ENCODE data around the gene NFAM1.
A peak's percentile ranks its signal among the peaks of the same experiment; 100 is the strongest.

Gene NFAM1

DNA sequence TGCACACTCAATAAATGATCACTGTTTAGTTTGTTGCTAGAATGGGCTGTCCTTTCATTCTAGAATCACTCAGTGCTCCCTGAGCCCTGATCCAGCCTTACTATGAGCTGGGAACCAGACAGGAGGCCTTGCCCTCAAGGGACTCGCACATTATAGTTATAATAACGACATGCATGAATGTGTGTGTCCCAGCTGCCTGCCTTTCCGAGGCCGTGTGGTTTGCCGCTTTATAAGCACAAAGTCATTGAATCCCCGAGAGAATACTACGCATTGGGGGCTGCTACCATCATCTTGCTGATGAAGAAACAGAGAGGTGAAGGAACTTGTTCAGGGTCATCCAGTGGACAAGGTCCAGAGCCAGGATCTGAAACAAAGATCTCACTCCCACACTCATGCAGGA lies 75.7 kb downstream of the NFAM1 start:
- DNase-seq = no peak

DNA sequence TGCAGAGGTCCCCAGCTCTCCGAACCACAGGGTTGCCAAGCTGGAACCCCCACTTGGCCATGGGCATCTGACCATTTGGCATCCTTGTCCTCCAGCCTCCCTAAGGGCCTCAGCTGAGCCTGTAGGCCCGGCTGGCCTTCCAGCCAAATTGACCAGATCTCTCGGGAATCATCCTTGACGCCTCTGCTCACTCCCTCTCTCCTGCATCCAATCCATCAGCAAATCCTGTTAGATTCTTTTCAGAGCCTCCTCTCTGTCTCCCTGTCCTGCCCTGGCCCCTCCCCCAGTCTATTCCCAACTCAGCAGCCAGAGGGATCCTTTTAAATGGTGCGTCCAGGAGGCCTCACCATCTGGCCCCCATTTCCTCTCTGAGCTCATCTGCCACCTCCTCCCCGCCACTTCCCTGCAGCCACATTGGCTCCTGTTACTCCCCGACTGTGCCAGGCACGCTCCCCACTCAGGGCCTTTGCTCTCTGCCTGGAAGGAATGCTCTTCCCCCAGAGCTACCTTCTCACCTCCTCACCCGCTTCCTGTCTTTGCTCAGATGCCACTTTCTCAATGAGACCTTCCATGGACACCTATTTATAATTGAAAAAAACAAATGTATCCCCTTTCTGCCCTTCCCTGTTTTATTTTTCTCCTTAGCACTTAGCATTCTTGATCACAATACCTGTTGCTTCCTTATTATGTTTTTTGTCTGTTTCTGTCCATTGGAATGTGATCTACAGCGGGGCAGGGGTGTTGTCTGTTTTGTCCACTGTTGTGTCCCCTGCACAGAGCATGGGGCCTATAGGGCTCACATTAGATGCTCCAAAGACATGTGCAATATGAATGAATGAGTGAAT lies 78.1 kb downstream of the NFAM1 start:
- peak; percentile 25 for DNase-seq

DNA sequence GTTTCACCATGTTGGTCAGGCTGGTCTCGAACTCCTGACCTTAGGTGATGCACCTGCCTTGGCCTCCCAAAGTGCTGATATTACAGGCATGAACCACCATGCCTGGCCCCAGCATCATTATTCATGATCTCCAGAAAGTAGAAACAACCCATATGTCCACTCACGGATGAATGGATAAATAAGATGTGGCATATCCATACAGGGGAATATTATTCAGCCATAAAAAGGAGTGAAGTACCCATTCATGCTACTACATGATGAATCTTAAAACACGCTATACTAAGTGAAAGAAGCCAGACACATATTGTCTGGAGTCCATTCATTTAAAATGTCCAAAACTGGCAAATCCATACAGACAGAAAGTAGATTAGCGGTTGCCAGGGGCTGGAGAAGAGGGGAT lies 81.8 kb downstream of the NFAM1 start:
- no peak for DNase-seq

DNA sequence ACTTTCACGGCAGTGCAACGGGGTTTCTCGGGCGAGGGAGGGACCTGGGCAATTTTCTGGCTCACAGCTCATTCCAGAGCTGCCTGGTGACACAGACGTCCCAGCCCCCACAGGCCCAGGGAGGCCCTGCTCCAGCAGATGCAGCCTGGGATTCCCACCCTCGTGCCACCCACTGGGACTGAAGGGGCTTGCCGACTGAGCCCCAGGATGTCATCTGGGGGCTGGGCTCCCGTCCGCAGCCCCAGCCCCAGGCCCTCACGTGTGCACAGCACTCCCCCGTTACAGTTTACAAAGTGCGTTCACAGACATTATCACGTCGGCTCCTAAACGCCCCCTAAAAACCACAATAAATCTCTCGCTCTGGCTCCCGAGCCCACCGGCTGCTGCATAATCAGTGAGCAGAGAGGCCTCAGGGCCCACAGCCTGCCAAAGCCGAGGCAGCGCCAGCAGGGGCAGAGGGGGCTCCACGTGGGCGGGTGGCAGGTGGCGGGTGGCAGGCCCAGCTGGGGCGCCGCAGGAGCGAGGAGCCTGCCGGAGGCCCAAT lies 84.8 kb downstream of the NFAM1 start:
- no peak for DNase-seq

DNA sequence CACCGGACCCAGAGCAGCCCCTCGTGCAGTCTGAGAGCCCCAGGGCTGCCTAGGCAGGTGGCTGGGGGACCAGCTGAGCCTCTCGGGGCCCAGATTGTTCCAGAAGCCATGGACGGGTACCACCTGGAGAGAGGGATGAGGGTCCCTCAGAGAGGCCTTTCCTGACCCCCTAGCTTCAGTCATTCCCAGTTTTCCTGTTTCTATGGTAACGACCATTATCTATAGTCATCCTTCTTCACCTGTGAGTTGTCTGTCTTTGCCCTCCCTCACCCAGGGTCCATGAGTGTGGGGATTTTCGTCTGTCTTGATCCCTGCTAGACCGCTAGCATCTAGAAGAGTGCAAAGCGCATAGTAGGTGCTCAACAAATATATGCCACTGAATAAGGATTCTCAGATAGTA lies 85.5 kb downstream of the NFAM1 start:
- no peak for DNase-seq

DNA sequence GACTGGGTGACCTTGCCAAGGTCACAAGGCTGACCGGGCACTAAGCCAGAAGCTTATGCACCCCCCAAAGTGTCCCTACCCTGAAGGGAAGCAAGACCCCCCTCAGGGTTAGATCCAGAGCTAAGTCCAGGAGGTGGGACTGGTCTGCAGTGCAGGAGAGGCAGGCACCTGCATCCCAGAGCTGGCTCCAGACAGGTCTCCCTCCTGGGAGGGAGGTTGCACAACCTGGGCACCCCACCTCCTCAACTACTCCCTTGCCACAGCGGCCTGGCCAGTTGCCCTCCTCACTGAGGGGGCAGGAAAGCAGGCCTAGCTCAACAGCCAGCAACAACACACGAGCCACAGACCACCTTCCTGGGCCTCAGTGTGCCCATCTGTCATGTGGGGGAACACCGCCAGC lies 86.7 kb downstream of the NFAM1 start:
- no peak for DNase-seq

DNA sequence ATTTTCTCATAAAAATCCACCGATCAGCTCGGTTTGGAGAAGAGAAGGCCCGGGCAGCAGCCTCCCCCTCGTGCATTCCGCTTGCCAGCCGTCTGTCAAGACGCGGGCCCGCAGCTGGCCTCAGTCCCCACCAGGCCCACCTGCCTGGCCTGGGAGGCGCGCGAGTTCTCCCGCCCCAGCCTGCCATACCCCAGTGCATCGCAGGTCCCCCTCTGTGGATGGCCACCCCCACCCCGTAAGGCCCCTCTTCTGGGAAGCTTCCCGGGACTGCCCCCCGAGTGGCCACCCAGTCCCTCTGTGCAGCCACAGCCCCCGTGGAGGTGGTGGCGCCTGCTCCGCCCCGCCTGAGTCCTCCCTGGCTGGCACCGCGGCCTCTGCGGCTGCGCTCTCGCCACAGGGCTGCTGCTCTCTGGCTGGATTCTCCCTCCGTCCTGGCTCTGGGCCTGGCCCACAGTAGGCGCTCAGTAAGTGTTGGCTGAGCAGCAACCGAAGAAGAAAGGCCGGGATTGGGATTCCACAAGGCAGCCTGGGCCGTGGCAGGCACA lies 87.8 kb downstream of the NFAM1 start:
- DNase-seq = peak; percentile 58

DNA sequence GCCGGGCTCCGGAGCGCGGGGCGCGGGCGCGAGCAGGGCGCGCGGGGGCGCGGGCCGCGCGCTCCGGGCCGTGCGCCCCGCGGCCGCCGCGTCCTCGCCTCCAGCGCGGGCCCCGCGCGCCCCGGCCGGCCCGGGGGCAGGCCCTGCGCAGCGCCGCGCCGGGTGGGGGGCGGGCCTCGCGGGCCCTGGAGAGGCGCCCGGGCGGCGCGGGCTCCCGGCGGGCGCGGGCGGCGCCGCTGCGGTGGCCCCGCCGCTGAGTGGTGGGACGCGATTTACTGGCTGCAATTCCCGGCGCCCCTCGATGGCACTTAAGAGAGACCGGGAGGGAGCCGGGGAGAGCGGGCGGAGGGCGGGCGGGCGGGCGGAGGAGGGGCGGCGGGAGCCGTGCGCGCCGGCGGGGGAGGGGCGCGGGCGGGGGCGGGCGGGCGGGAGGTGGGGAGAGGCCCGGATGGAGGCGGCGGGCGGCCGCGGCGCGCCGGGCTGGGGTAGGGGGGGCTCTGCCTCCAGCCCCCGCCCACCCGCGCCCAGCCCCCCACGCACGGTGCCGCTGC lies 88.6 kb downstream of the NFAM1 start:
- peak; percentile 83 for DNase-seq

DNA sequence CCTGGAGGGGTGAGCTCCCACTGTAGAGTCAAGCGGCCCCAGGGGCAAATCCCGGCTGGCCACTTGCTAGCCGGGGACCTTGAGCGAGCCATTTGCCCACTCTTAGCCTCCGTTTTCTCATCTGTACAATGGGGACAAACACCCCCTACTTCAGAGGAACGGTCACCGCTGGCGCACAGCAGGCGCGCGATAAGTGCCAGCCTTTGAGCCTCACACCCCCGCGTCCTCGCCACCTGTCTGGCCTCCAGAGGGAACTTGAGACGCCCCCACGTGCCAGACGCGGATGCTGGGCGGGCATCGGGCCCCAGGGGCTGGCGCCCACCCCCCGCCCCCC lies 89.1 kb downstream of the NFAM1 start:
- peak; percentile 77 for DNase-seq

DNA sequence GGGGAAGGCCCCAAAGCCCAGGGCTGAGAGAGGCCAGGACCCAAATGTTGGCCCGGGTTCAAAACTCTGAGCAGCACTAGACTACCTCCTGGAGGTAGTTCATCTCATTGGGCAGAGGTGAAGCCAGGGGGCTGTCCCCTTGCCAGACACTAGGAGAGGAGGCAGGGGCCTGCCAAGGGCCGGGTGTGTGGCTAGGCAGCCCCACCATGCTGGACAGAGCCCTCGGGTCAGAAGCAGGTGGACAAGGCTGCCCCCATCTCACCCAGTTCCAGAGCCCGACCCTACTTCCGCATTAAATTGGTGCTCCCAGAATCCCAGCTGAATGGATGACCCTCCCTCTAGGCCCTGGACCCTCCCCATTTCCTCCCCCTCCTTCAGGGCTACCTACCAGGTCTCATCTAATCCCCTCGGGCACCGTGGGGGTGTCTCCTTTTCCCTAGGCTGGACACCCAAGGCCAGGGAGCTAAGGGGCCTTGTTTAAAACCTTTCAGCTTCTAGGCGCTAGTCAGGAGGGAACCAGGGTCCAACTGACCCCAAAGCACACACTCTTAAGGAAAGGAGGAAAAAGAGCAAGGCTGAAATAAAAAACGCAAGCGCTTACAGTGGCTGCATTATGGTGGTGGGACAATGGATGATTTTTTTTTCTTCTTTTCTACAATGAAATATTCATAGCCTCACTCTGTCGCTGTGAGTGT lies 89.6 kb downstream of the NFAM1 start:
- no peak for DNase-seq

DNA sequence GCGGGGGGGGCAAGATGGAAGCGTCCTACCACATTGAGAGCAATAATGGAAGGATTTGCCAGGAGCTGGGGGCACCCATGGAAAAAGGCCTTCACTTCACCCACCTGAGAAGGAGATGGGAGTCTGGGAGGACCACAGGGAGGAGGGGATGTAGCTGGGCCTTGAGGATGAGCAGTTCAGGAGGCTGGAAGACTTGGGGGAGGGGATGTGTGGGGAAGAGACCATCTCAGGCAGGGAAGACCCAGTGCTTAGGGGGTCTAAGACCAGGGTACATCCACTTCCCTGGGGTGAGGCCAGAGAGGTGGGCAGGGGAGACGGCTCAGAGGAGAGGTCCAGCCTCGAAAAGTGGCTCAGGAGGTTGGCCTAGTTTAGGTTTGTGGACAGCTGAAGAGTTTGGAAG lies 90.4 kb downstream of the NFAM1 start:
- no peak for DNase-seq

DNA sequence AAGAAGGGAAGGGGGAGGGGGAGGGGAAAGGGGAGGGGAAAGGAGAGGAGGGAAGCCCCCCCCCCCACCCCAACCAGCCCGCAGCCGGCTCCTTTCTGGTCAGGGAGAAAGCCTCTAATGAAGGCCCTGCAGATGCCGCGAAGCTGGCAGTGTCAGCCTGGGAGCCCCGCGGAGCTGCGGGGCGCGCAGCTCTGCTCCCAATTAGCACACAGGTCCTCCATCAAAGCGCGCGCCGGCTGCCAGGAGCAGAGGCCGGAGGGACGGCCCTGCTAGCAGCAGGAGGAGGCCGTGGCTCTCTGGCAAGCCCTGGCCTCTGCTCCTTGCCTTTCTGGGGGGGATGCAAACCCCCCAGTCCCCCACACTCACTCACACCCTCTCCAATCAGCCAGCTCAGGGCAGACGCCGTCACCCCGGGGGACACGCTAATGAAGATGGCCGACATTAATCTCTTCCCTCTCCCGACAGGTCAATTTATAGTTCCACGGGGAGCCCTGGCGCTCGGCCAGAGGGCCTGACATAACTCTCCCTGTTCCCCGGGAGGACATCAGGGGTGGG lies 91.3 kb downstream of the NFAM1 start:
- peak; percentile 46 for DNase-seq

DNA sequence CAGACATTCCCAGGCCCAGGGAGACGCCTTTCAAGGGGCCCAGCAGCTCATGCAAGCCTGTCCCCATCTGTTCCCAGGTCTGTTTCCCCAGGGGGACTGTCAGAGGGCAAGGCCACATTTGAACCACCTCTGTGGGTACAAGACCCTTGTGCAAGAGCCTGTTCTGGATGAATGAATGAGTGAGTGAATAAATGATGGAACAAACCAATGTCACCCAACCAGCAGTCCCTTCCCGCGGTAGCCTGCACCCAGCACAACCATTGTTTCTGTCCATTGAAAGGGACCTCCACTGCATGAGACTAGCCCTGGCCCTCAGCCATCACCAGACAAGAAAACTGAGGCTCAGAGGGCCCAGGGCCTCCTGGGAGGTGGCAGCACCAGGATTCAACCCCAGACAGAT lies 92.1 kb downstream of the NFAM1 start:
- no peak for DNase-seq

DNA sequence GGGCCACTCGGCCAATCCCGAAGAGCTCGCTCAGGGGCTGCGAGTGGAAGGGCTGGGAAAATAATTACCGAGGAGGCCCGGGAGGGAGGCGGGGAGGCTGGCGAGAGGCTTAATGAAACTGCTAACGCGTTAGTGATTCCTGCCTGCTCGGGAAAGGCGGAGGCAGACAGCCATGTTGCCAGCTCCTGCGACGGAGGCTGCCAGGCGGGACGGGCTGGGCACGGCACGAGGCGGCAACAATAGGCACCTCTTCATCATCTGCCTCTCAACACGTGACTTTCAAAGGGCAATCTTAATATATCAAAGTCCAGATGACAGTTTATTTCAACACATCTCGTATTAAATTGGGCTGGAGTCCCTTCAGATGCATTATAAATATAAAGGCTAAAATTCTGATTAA lies 93.7 kb downstream of the NFAM1 start:
- DNase-seq = no peak

DNA sequence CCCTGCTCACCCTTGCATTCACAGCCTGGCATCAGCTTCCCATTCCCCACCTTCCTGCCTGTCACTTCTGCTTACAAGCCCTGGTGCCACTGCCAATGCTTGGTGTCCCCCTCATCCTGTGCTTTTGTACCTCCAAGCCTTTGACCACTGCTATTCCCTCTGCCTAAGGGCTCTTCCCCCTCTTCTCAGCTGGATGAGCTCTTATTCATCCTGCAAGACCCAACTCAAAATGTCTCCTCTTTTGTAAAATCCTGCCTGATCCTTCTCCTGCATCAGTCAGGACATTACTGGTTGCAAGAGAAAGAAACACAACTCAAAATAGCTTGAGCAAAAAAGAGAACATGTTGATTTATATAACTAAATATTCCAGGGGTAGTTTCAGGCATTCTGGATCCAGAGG lies 94.8 kb downstream of the NFAM1 start:
- DNase-seq = no peak

DNA sequence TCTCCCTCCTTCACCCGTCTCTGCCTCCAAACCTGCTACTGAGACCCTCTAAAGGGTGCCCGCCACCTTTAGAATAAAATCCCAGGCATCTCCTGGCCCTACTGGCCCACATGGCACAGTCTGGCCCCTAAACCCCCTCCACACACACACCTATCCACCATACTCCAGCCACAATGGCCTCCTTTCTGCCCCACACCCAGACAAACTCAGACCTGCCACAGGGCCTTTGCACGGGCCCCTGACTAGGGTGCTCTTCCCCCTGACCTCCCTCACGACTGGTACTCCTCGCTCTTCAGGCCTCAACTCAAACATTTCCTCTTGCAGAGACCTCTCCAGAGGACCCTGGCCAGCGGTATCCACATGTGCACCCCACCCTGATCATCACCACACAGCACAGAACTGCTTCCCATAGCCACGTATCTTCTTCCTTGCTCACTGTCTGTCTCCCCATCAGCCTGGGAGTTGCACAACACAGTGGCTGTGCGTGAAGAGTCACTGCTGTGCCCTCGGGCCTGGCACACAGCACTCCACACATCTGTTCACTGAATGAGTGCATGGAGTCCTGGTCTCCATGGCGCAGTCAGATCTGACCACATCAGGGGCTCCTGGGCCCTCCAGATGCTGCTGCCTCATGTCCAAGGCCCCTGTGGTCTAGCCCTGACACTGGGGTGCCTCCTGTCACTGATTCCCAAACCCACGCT lies 95.5 kb downstream of the NFAM1 start:
- DNase-seq = no peak

DNA sequence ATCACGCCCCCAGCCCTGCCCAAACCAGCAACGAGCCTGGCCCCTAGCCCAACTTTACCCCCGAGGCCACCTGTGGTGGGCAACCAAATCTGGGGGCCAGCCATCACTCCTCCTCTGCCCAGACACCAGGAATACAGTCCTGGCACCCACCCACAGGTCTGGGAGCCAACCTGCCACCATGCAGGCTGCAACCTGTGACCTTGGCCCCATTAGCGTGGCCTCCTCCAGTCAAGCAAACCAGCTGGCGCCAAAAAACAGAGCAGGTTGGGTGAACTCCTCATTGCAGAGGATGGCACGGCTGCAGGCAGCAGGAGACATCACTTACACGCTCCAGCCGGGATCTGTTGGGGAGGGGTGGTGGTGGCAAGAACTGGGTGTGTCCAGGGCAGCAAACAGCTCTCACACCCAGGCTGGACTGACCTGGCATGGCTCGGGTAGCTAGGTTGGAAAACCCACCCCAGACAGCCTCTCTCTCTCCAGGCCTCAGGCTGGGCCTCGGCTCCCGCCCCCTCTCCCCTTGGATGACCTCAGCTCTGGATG lies 96.3 kb downstream of the NFAM1 start:
- DNase-seq = no peak

DNA sequence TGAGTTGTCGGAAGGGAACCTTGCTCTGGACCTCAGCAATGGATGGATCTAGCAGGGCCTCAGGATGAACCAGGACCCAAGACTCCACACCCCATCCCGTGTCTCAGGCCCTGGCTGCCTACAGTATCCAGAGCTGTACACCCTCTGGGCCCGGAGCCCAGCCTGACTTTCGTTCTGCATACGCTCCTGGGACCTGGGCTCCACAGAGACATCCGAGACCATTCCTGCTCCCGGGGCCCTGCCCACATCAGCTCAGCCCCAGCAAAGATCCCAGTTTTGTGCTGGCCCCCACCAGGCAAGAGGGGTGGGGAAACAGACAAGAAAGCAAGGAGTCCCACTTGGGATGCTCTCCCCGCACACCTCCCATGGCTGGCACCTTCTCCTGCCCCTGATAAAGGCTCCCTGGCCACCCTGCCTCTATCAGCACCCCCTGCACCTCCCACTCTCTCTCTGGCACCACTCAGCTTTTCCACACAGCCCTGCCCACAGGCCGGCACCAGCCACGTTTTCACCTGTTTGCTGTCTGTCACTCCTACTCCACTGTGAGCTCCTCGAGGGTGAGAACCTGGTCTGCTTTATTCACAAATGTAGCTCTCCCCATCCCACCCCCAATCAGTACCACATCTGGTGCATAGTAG lies 97.2 kb downstream of the NFAM1 start:
- no peak for DNase-seq

DNA sequence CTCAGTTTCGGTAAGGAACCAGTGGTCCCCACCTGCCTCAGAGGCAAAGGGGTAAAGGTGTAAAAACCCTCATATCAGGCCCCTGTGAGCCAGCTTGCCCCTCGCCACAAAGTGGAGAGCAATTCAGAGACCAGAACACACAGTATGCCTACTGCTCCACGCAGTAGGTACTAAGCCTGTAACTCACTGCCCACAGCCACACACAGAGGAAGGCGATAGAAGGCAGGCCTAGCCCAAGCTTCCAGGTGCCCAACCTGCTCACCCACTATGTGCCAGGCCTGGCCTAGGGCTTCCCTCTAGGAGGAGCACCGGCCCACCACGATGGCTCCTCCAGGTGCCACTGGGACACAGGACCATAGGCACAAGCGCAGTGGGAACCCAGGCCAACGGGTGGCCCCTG lies 98.7 kb downstream of the NFAM1 start:
- DNase-seq = no peak

DNA sequence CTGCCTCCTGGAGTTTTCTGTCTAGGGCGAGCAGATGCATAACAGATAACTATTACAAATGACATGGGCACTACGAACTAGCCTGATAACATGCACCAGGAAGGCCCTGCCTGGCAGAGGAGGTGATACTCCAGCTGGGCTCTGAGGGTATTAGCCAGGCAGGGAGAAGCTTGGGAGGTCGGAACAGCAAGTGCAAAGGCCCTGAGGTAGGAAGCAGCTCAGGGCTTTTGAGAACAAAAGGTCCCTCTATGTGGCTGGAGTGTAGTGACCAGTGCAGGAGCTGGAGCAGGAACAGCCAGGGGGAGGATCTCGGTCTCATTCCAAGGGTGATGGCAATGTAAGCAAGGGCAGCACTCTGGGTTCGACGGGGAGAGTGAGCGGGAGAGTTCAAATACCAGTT lies 100.1 kb downstream of the NFAM1 start:
- DNase-seq = no peak

DNA sequence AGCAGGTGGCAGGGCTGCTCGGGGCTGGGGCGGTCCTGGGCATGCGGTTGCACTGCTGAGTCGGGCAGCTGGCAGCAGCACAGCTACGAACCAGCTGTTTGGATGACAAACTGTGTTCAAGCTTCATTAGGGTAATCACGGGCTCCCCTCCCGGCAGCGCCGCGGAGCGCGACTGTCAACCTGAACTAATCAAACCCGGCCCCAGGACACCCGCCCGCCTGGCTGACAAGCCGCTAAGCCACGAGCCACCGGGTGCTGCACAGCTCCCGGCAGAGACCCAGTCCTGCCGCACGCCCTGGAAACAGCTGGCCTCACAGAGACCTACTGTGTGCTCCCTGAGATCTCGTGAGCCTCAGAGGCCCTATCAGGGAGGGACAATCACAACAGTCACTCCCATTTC lies 101.2 kb downstream of the NFAM1 start:
- peak; percentile 25 for DNase-seq

Data from DMS53 (cell line).